ENCODE measurements around the gene DNER. TPM values are rescaled to one million over a fixed set of nuclear protein-coding genes. Genes with fewer than 3 reads are reported as not detected.

DNER gene
- polyA plus RNA-seq, 1 donor (not counting 4 experiments of a cell fraction or from before 2014, with no cell fraction given): 8.5 TPM

DNA sequence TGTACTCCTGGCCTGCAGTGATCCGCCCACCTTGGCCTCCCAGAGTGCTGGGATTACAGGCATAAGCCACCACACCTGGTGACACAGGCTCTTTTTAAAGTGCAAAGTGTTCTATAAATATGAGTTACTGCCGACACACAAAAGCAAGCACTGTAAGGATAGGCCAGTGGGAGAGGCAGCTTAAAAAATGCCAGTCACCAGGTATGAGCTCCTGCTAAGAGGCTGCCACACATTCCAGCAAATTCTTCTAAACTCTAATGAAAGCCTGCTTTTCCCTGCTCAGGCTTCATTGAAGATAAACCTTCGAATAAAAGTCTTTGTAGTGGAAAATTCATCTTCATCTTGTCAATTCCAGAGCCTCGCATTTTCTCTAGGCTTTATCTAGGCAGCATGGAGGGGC lies 240.2 kb downstream of the DNER start:
- no peaks in the 10 kb centered on the region for H3K36me3 ChIP-seq (ENCODE audit: control insufficient read depth in 2 of 2, extremely low read depth in 1 of 2, insufficient read depth in 2 of 2, low read length in 2 of 2)
- dilution Hi-C loops (cut with MboI; ENCODE audit: extremely low pct_ligation_motif_present, low sequenced_read_pairs): no loop called here
- no peak for TF ChIP-seq EZH2 (IDR thresholded peaks at IDR 0.05; ENCODE audit: low read length)
- TF ChIP-seq, protein P1, sequence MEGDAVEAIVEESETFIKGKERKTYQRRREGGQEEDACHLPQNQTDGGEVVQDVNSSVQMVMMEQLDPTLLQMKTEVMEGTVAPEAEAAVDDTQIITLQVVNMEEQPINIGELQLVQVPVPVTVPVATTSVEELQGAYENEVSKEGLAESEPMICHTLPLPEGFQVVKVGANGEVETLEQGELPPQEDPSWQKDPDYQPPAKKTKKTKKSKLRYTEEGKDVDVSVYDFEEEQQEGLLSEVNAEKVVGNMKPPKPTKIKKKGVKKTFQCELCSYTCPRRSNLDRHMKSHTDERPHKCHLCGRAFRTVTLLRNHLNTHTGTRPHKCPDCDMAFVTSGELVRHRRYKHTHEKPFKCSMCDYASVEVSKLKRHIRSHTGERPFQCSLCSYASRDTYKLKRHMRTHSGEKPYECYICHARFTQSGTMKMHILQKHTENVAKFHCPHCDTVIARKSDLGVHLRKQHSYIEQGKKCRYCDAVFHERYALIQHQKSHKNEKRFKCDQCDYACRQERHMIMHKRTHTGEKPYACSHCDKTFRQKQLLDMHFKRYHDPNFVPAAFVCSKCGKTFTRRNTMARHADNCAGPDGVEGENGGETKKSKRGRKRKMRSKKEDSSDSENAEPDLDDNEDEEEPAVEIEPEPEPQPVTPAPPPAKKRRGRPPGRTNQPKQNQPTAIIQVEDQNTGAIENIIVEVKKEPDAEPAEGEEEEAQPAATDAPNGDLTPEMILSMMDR (optimal IDR thresholded peaks at IDR 0.05 in 1 of 3, IDR thresholded peaks at IDR 0.05 in 1 of 3, conservative IDR thresholded peaks at IDR 0.05 in 1 of 3; ENCODE audit: extremely low read depth in 1 of 3, insufficient read depth in 2 of 3, low read length in 3 of 3): no peak
- H3K4me2 ChIP-seq (ENCODE audit: control insufficient read depth, extremely low read depth, insufficient read depth, low read depth, low read length): no peak overlapping the region
- H3K4me1 ChIP-seq (ENCODE audit: control insufficient read depth, extremely low read depth, insufficient read depth, low read length): no peaks in the 10 kb centered on the region
- H2AFZ ChIP-seq (ENCODE audit: control insufficient read depth, low read length): no peak overlapping the region
- H4K20me1 ChIP-seq (ENCODE audit: control insufficient read depth, extremely low read depth, insufficient read depth, low read length): no peaks in the 10 kb centered on the region
- no peaks in the 10 kb centered on the region for H3K9me1 ChIP-seq (ENCODE audit: control insufficient read depth, extremely low read depth, insufficient read depth, low read length)
- no peaks in the 10 kb centered on the region for H3K79me2 ChIP-seq (ENCODE audit: control insufficient read depth, insufficient read depth, low read length)
- FAIRE-seq (no peak), DNase-seq (ENCODE audit: low read depth, low spot score) (no peak)
- H3K27ac ChIP-seq (ENCODE audit: control insufficient read depth, insufficient read depth, low read length): no peak overlapping the region
- no peak overlapping the region for H3K4me3 ChIP-seq (ENCODE audit: control insufficient read depth in 2 of 3, extremely low read depth in 1 of 3, insufficient read depth in 2 of 3, low read depth in 1 of 3, low read length in 3 of 3)
- H3K9ac ChIP-seq (ENCODE audit: control insufficient read depth, extremely low read depth, insufficient read depth, low read length): no peak overlapping the region
- no peaks in the 10 kb centered on the region for H3K9me3 ChIP-seq (ENCODE audit: control insufficient read depth, low read depth, low read length)
- H3K27me3 ChIP-seq (ENCODE audit: control insufficient read depth, extremely low read depth, insufficient read depth, low read length): no peaks in the 10 kb centered on the region

DNA sequence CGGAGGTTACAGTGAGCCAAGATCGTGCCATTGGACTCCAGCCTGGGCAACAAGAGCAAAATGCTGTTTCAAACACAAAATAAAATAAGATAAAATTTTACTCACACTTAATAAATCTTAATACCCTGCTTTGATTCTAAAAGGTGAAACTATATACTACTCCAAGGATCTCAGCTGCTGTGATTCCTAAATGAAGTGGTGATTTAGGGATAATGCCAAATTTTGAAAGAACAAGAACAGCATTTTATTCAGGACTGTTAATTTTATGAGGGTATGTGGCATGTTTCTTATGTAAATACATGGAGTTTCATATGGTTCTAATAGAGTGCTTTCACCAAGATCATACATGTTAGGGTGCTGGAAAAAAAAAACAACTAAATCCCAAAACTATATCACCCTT lies 243.6 kb downstream of the DNER start:
- H4K20me1 ChIP-seq (ENCODE audit: control insufficient read depth, extremely low read depth, insufficient read depth, low read length): no peaks in the 10 kb centered on the region
- H3K9me1 ChIP-seq (ENCODE audit: control insufficient read depth, extremely low read depth, insufficient read depth, low read length): no peaks in the 10 kb centered on the region
- H3K27ac ChIP-seq (ENCODE audit: control insufficient read depth, insufficient read depth, low read length): no peak overlapping the region
- no peaks in the 10 kb centered on the region for H3K36me3 ChIP-seq (ENCODE audit: control insufficient read depth in 2 of 2, extremely low read depth in 1 of 2, insufficient read depth in 2 of 2, low read length in 2 of 2)
- no peak overlapping the region for H3K4me3 ChIP-seq (ENCODE audit: control insufficient read depth in 2 of 3, extremely low read depth in 1 of 3, insufficient read depth in 2 of 3, low read depth in 1 of 3, low read length in 3 of 3)
- H3K27me3 ChIP-seq (ENCODE audit: control insufficient read depth, extremely low read depth, insufficient read depth, low read length): no peaks in the 10 kb centered on the region
- no peak overlapping the region for H2AFZ ChIP-seq (ENCODE audit: control insufficient read depth, low read length)
- dilution Hi-C loops (cut with MboI; ENCODE audit: extremely low pct_ligation_motif_present, low sequenced_read_pairs): no loop called here
- H3K79me2 ChIP-seq (ENCODE audit: control insufficient read depth, insufficient read depth, low read length): no peaks in the 10 kb centered on the region
- no peak for TF ChIP-seq EZH2 (IDR thresholded peaks at IDR 0.05; ENCODE audit: low read length)
- TF ChIP-seq, protein P1 (optimal IDR thresholded peaks at IDR 0.05 in 1 of 3, IDR thresholded peaks at IDR 0.05 in 1 of 3, conservative IDR thresholded peaks at IDR 0.05 in 1 of 3; ENCODE audit: extremely low read depth in 1 of 3, insufficient read depth in 2 of 3, low read length in 3 of 3): no peak
- no peak overlapping the region for H3K4me2 ChIP-seq (ENCODE audit: control insufficient read depth, extremely low read depth, insufficient read depth, low read depth, low read length)
- H3K9ac ChIP-seq (ENCODE audit: control insufficient read depth, extremely low read depth, insufficient read depth, low read length): no peak overlapping the region
- DNase-seq (ENCODE audit: low read depth, low spot score) (no peak), FAIRE-seq (no peak)
- H3K9me3 ChIP-seq (ENCODE audit: control insufficient read depth, low read depth, low read length): no peaks in the 10 kb centered on the region
- no peaks in the 10 kb centered on the region for H3K4me1 ChIP-seq (ENCODE audit: control insufficient read depth, extremely low read depth, insufficient read depth, low read length)

All from keratinocyte (primary cell).